ENCODE results near the gene SEL1L3. TPM values are rescaled to one million over a fixed set of nuclear protein-coding genes. Genes with fewer than 3 reads are reported as not detected.

The SEL1L3 gene
- total and polyA plus RNA-seq, 9 of the 15 experiments (the other 6 are each of a cell fraction or from before 2014, with no cell fraction given), result 10.0 to 44.3 (median 21.6) TPM

GRCh38 chr4:25870081-25870480 is 7.3 kb upstream of the SEL1L3 start:
- Histone ChIP-seq H2AFZ (ENCODE audit: low read depth, low read length) (no peak overlapping the region), H3K36me3 (ENCODE audit: control insufficient read depth, insufficient read depth, low read length) (no peaks in the 10 kb centered on the region), H3K9ac (ENCODE audit: insufficient read depth in 1 of 2, low read depth in 2 of 2, low read length in 2 of 2) (no peak overlapping the region), H3K9me1 (ENCODE audit: control insufficient read depth, insufficient read depth, low read length) (no peaks in the 10 kb centered on the region), H3K4me3 (no peak overlapping the region), H3K27me3 (ENCODE audit: control insufficient read depth in 2 of 2, insufficient read depth in 2 of 2, low read length in 2 of 2) (peaks cover 32 to 49% of the 10 kb centered on the region in 2 experiments; a peak in 4 of 5 replicates), H4K20me1 (replicated peaks; ENCODE audit: control insufficient read depth, insufficient read depth, low read length) (no peaks in the 10 kb centered on the region), H3K4me2 (ENCODE audit: insufficient read depth, low read length) (no peak overlapping the region), H3K4me1 (replicated peaks in 1 of 2; ENCODE audit: control insufficient read depth in 2 of 2, insufficient read depth in 2 of 2, low read length in 2 of 2) (peaks cover 0 to 5% of the 10 kb centered on the region in 2 experiments; a peak in 2 of 5 replicates), H3K79me2 (ENCODE audit: control insufficient read depth, insufficient read depth, low read length) (no peaks in the 10 kb centered on the region), H3K27ac (ENCODE audit: extremely low read depth, low read depth, low read length) (no peak overlapping the region), H3K9me3 (replicated peaks; ENCODE audit: control insufficient read depth, insufficient read depth, low read depth, low read length) (no peaks in the 10 kb centered on the region)
- no peak for TF ChIP-seq ZC3H8 (IDR thresholded peaks at IDR 0.05)
- no peak for TF ChIP-seq CAMTA2 (CRISPR knock-in tag; conservative IDR thresholded peaks at IDR 0.05)
- no peak for TF ChIP-seq ZNF239 (CRISPR knock-in tag; IDR thresholded peaks at IDR 0.05)
- TF ChIP-seq GTF3C2 (IDR thresholded peaks at IDR 0.05; ENCODE audit: borderline replicate concordance, extremely low read depth, insufficient read length), result no peak
- TF ChIP-seq ZNF121 (CRISPR knock-in tag; conservative IDR thresholded peaks at IDR 0.05), result no peak
- no peak for TF ChIP-seq STAT6 (CRISPR knock-in tag; IDR thresholded peaks at IDR 0.05)
- no peak for TF ChIP-seq ZNF282 (CRISPR knock-in tag; IDR thresholded peaks at IDR 0.05)
- TF ChIP-seq NR4A1 (CRISPR knock-in tag; IDR thresholded peaks at IDR 0.05), result no peak
- no peak for TF ChIP-seq NR4A1 (tag; IDR thresholded peaks at IDR 0.05)
- TF ChIP-seq ZNF445 (CRISPR knock-in tag; IDR thresholded peaks at IDR 0.05; ENCODE audit: low read depth), result no peak
- no peak for TF ChIP-seq TOE1 (IDR thresholded peaks at IDR 0.05; ENCODE audit: borderline replicate concordance)
- no peak for TF ChIP-seq TOE1 (CRISPR knock-in tag; IDR thresholded peaks at IDR 0.05; ENCODE audit: borderline replicate concordance, low read depth)
- TF ChIP-seq EHMT2 (IDR thresholded peaks at IDR 0.05), result no peak
- no peak for TF ChIP-seq ZNF3 (CRISPR knock-in tag; IDR thresholded peaks at IDR 0.05)
- ATAC-seq (no peak), FAIRE-seq (no peak), DNase-seq (ENCODE audit: extremely low read depth in 1 of 4, low spot score in 3 of 4) (no peak)
- WGBS (ENCODE audit: insufficient coverage, low coverage, missing lambda C conversion rate), result 3% methylated on average over 2 of the region's 2 CpGs
- ChIA-PET CTCF (ENCODE audit: low intra/inter-chr PET ratio) (no interaction called here), POLR2A (interaction anchor here (0.6 to 1.8 kb wide), 3 partner anchors 8 to 28 kb away, joined by 3 to 4 read pairs (median 4); no protein-coding TSS in a partner anchor)
- intact Hi-C loops (cut with micrococcal nuclease) (no loop called here), in situ Hi-C loops (cut with MboI) (no loop called here)
- BruUV-seq (replicated peaks), result no TSS peak
